ENCODE measurements around the gene UBP1. TPM values are rescaled to one million over a fixed set of nuclear protein-coding genes. Genes with fewer than 3 reads are reported as not detected.

UBP1 gene
- total and polyA plus RNA-seq, 9 of the 15 experiments (the other 6 are each of a cell fraction or from before 2014, with no cell fraction given) = 13.6 to 143 (median 79.6) TPM

DNA sequence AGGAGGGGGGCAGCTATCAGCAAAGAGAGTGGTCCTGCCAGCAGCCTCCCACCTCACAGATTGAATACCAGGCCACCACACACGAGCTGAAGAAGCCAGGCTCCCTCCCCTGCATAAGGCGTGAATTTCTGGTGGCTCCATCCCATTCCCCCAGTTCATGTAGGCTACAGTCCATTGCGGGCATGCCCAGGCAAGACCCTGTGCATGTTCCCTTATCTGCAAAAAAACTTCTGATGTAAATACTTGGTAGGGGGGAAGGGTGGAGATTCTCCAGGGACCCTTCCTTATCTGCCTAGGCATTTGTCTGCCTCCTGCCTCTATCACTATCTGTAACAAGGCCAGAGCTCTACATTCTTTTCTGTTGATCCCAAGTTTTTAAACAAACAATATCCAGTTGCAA, 27.6 kb upstream of the UBP1 start (continued):
- TF ChIP-seq PCBP1 (IDR thresholded peaks at IDR 0.05; ENCODE audit: low read depth, low read length, poor library complexity, severe bottlenecking) (no peak), HNRNPH1 (optimal IDR thresholded peaks at IDR 0.05; ENCODE audit: low read depth, low read length) (no peak), TCF3 (CRISPR knock-in tag; IDR thresholded peaks at IDR 0.05) (peak; percentile 41; the same call in 1 of the 2 replicates), ARID1B (IDR thresholded peaks at IDR 0.05) (0 out of 2 replicates have a peak, but pooled peaks have one; percentile 44), RCOR1 (IDR thresholded peaks at IDR 0.05; ENCODE audit: borderline replicate concordance in 1 of 2, low read depth in 2 of 2, low read length in 2 of 2) (no peak), TGIF2 (CRISPR knock-in tag; IDR thresholded peaks at IDR 0.05) (no peak), BCOR (IDR thresholded peaks at IDR 0.05) (no peak), SRSF9 (IDR thresholded peaks at IDR 0.05; ENCODE audit: borderline replicate concordance, low read depth, low read length) (no peak), KAT8 (IDR thresholded peaks at IDR 0.05; ENCODE audit: low read depth) (no peak), SMARCA5 (IDR thresholded peaks at IDR 0.05) (no peak), TAL1 (IDR thresholded peaks at IDR 0.05) (peak; percentile 30; the same call in 1 of the 2 replicates), KAT2B (IDR thresholded peaks at IDR 0.05; ENCODE audit: low read depth, low read length) (no peak), ZNF41 (CRISPR knock-in tag; conservative IDR thresholded peaks at IDR 0.05) (no peak), ERF (CRISPR knock-in tag; IDR thresholded peaks at IDR 0.05) (no peak), ZNF232 (CRISPR knock-in tag; IDR thresholded peaks at IDR 0.05) (no peak)
- TF ChIP-seq, protein P1, sequence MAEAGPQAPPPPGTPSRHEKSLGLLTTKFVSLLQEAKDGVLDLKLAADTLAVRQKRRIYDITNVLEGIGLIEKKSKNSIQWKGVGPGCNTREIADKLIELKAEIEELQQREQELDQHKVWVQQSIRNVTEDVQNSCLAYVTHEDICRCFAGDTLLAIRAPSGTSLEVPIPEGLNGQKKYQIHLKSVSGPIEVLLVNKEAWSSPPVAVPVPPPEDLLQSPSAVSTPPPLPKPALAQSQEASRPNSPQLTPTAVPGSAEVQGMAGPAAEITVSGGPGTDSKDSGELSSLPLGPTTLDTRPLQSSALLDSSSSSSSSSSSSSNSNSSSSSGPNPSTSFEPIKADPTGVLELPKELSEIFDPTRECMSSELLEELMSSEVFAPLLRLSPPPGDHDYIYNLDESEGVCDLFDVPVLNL (CRISPR knock-in tag; IDR thresholded peaks at IDR 0.05; ENCODE audit: low read depth) = no peak
- TF ChIP-seq, protein P2, sequence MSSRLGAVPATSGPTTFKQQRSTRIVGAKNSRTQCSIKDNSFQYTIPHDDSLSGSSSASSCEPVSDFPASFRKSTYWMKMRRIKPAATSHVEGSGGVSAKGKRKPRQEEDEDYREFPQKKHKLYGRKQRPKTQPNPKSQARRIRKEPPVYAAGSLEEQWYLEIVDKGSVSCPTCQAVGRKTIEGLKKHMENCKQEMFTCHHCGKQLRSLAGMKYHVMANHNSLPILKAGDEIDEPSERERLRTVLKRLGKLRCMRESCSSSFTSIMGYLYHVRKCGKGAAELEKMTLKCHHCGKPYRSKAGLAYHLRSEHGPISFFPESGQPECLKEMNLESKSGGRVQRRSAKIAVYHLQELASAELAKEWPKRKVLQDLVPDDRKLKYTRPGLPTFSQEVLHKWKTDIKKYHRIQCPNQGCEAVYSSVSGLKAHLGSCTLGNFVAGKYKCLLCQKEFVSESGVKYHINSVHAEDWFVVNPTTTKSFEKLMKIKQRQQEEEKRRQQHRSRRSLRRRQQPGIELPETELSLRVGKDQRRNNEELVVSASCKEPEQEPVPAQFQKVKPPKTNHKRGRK (tag; IDR thresholded peaks at IDR 0.05) = no peak
